Measurements from ENCODE around the gene SNTG2.

SNTG2 gene

GRCh38 chr2:1192121-1192520 is 241.5 kb downstream of the SNTG2 start:
- no peak for TF ChIP-seq Cebpa-rat (IDR thresholded peaks at IDR 0.05)
- Histone ChIP-seq H3K36me3 (0 out of 22 replicates have a peak, but pooled peaks cover 0 to 4% (median 0%) of the 10 kb centered on the region in 11 experiments), H3K9ac (no peak overlapping the region), H3K27me3 (no peaks in the 10 kb centered on the region), H3K4me2 (no peak overlapping the region), H3K4me1 (0 out of 20 replicates have a peak, but pooled peaks cover 0 to 5% (median 0%) of the 10 kb centered on the region in 10 experiments), H3K9me3 (replicated peaks in 1 of 11) (peaks cover 18 to 30% (median 23%) of the 10 kb centered on the region in 11 experiments), H4K20me1 (no peaks in the 10 kb centered on the region), H3K27ac (no peak overlapping the region), H3K4me3 (no peak overlapping the region)

DNA sequence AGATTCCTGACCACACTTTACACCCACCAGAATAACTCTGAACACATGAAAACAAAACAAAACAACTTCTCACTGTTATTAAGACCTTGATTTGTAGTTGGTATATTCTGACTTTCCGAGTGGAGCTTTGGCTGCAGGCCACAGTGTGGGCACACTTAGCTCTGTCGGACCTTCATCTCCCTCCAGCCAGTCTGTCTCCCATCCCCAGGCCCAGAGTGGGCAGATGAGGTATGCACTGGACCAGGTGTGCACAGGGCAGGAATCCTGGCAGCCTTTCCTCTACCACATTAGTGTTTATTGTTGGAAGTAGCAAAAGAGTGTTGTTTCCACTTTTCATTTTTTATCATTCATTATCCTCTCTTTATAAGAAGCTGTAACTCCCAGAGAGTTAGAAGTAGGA is 243.2 kb downstream of the SNTG2 start:
- no peaks in the 10 kb centered on the region for H4K20me1 ChIP-seq
- no peak overlapping the region for H3K4me3 ChIP-seq
- H3K4me2 ChIP-seq: no peak overlapping the region
- peaks cover 24 to 36% (median 30%) of the 10 kb centered on the region in 11 experiments for H3K9me3 ChIP-seq (replicated peaks in 1 of 11)
- H3K36me3 ChIP-seq: 0 out of 22 replicates have a peak, but pooled peaks cover 0 to 4% (median 0%) of the 10 kb centered on the region in 11 experiments
- 0 out of 20 replicates have a peak, but pooled peaks cover 0 to 5% (median 0%) of the 10 kb centered on the region in 10 experiments for H3K4me1 ChIP-seq
- no peaks in the 10 kb centered on the region for H3K27me3 ChIP-seq
- no peak overlapping the region for H3K27ac ChIP-seq
- TF ChIP-seq Cebpa-rat (IDR thresholded peaks at IDR 0.05): no peak
- no peak overlapping the region for H3K9ac ChIP-seq

GRCh38 chr2:1203772-1204171 is 253.1 kb downstream of the SNTG2 start:
- Histone ChIP-seq H3K27ac (no peak overlapping the region), H3K27me3 (no peaks in the 10 kb centered on the region), H3K9ac (no peak overlapping the region), H3K9me3 (replicated peaks in 1 of 11) (peaks cover 15 to 38% (median 27%) of the 10 kb centered on the region in 11 experiments; a peak in 15 of 22 replicates), H3K4me1 (no peaks in the 10 kb centered on the region), H4K20me1 (no peaks in the 10 kb centered on the region), H3K4me2 (no peak overlapping the region), H3K4me3 (no peak overlapping the region), H3K36me3 (no peaks in the 10 kb centered on the region)
- TF ChIP-seq Cebpa-rat (IDR thresholded peaks at IDR 0.05): no peak

- H3K9me3 ChIP-seq (replicated peaks in 1 of 11): peaks cover 12 to 23% (median 16%) of the 10 kb centered on the region in 11 experiments; a peak in 15 of 22 replicates
- H3K27ac ChIP-seq: no peak overlapping the region
- H4K20me1 ChIP-seq: no peaks in the 10 kb centered on the region
- no peaks in the 10 kb centered on the region for H3K4me1 ChIP-seq
- no peaks in the 10 kb centered on the region for H3K36me3 ChIP-seq
- no peak overlapping the region for H3K4me2 ChIP-seq
- TF ChIP-seq Cebpa-rat (IDR thresholded peaks at IDR 0.05): no peak
- no peaks in the 10 kb centered on the region for H3K27me3 ChIP-seq
- no peak overlapping the region for H3K4me3 ChIP-seq
- no peak overlapping the region for H3K9ac ChIP-seq
Measured at GRCh38 chr2:1205853-1206252, 255.2 kb downstream of the SNTG2 start.

DNA sequence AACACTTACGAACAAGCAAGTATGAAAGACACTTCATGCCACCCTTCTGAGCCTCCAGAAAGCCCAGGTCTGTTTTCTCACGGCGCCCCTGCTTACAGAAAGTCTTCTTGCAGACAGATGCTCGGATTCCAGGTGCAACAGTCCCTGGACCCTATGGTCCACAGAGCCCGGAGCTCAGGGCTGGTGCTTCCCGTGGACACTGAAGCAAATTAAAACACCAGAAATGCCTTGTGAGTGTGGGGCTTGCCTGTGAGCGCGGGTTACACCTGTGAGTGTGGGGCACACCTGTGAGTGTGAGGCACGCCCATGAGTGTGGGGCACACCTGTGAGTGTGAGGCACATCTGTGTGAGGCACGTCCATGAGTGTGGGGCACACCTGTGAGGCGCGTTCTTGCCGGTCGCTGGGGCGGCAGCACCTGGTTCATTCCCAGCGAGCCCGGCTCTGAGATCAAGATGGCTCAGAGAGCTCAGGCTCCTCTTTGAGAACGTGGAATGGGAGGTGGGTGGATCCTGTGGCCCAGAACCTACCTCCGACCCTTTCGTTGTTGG is 257.4 kb downstream of the SNTG2 start:
- no peak for TF ChIP-seq Cebpa-rat (IDR thresholded peaks at IDR 0.05)
- H3K9me3 ChIP-seq (replicated peaks in 1 of 11): peaks cover 12 to 24% (median 19%) of the 10 kb centered on the region in 11 experiments

DNA sequence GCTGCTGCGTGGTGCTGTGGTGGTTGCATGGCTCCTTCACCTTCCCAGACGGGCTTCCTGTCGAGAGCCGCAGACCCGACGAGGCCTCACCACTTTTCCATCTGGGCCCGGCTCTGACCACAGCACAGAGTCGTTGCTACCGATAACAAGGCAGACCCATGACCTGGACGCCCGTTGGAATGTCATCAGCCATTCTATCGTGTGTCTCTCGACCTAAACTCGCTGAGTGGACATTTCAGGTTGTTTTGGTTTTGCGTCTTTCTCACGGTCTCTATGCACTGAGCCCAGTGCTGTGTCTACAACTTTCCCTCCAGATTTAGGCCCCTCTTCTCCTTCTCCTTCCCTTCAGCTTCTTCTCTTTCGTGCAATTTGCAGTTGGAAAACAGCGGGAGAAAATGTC is 257.9 kb downstream of the SNTG2 start:
- H3K36me3 ChIP-seq: no peaks in the 10 kb centered on the region
- H4K20me1 ChIP-seq: no peaks in the 10 kb centered on the region
- peaks cover 15 to 26% (median 21%) of the 10 kb centered on the region in 11 experiments for H3K9me3 ChIP-seq (replicated peaks in 1 of 11)
- TF ChIP-seq Cebpa-rat (IDR thresholded peaks at IDR 0.05): no peak
- H3K27ac ChIP-seq: no peak overlapping the region
- no peak overlapping the region for H3K9ac ChIP-seq
- no peaks in the 10 kb centered on the region for H3K27me3 ChIP-seq
- no peak overlapping the region for H3K4me3 ChIP-seq
- H3K4me1 ChIP-seq: no peaks in the 10 kb centered on the region
- H3K4me2 ChIP-seq: no peak overlapping the region

More for the DNA sequence above, 257.4 kb downstream of the SNTG2 start:
- Histone ChIP-seq H3K4me3 (no peak overlapping the region), H3K27me3 (no peaks in the 10 kb centered on the region), H3K4me1 (no peaks in the 10 kb centered on the region), H3K4me2 (no peak overlapping the region), H3K9ac (no peak overlapping the region), H3K27ac (no peak overlapping the region), H4K20me1 (no peaks in the 10 kb centered on the region), H3K36me3 (no peaks in the 10 kb centered on the region)

DNA sequence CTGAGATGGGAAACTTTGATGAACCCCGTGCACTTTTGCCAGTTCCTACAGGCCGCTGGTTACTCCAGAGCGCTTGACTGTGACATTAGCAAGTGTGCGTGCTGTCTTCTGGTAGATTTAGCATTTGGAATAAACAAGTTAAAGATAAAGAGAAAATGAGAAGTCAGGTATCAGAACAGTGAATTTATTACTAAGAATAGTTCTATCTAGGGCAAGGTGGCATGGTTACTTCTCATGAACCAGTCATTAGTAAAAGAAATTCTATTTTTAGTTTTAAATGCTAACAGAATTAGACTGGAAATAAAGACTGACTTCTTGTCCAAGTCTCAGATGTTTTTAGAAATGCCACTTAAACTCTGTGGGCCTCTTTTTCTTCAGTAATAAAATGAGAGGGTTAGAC is 258.6 kb downstream of the SNTG2 start:
- Histone ChIP-seq H3K9me3 (replicated peaks in 1 of 11) (peaks cover 22 to 33% (median 28%) of the 10 kb centered on the region in 11 experiments), H4K20me1 (no peaks in the 10 kb centered on the region), H3K4me1 (no peaks in the 10 kb centered on the region), H3K9ac (no peak overlapping the region), H3K4me2 (no peak overlapping the region), H3K27me3 (no peaks in the 10 kb centered on the region), H3K36me3 (no peaks in the 10 kb centered on the region), H3K27ac (no peak overlapping the region), H3K4me3 (no peak overlapping the region)
- no peak for TF ChIP-seq Cebpa-rat (IDR thresholded peaks at IDR 0.05)

DNA sequence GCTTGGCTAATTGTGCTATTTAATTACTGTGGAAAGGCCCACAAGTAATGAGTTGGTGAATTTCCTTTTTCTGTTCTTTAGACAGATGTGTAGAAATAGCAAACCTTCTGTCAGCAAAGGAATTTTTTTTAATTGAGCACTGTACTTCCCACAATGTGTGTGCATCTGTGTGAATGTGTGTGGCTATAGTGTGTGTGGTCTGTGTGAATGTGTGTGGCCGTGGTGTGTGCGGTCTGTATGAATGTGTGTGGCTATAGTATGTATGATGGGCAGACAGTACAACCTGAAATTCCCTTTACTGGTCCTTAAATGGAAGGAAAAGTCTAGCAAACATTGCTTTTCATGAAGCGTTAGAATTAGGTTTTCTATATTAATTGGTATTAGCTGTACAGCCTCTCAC is 259.1 kb downstream of the SNTG2 start:
- Histone ChIP-seq H3K27me3 (no peaks in the 10 kb centered on the region), H3K4me2 (no peak overlapping the region), H3K9me3 (replicated peaks in 1 of 11) (peaks cover 22 to 37% (median 31%) of the 10 kb centered on the region in 11 experiments), H3K36me3 (no peaks in the 10 kb centered on the region), H3K4me1 (no peaks in the 10 kb centered on the region), H3K27ac (no peak overlapping the region), H3K4me3 (no peak overlapping the region), H4K20me1 (no peaks in the 10 kb centered on the region), H3K9ac (no peak overlapping the region)
- no peak for TF ChIP-seq Cebpa-rat (IDR thresholded peaks at IDR 0.05)

- Histone ChIP-seq H3K9ac (no peak overlapping the region), H3K27me3 (no peaks in the 10 kb centered on the region), H3K4me3 (no peak overlapping the region), H3K27ac (no peak overlapping the region), H3K9me3 (replicated peaks in 1 of 11) (peaks cover 22 to 42% (median 33%) of the 10 kb centered on the region in 11 experiments), H4K20me1 (no peaks in the 10 kb centered on the region), H3K36me3 (no peaks in the 10 kb centered on the region), H3K4me2 (no peak overlapping the region), H3K4me1 (no peaks in the 10 kb centered on the region)
- TF ChIP-seq Cebpa-rat (IDR thresholded peaks at IDR 0.05): no peak
Measured at GRCh38 chr2:1210352-1210751, 259.7 kb downstream of the SNTG2 start.

All from BLaER1 treated with 17β-estradiol and CSF1 and Interleukin-3, amounts not matched to agents 10 nM and 100 nM (cell line).